ENCODE data around the gene PEAR1. TPM values are rescaled to one million over a fixed set of nuclear protein-coding genes. Genes with fewer than 3 reads are reported as not detected.

The PEAR1 gene
- total RNA-seq, 1 experiment from 2014 or later: 0.18 TPM

DNA sequence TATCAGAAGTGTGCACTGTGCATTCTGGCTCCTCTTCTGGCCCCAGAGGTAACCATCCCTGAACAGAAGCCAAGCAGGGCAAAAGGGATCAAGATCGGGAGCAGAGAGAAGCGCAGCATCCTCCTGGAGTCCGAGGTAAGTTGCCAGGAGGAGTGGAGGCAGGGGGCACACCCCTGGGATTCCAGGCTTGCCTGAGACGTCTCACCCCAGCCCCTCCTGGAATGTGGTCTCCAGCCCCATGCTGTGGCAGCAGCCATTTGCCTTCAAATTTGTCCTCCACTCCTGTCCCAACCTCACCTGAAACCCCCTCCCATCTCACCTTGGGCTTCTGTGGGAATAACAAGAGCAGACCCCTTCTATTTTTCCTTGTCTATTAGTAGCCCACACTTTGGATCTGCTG, 37.0 kb downstream of the PEAR1 start:
- Histone ChIP-seq H3K4me1 (no peaks in the 10 kb centered on the region), H3K36me3 (ENCODE audit: control insufficient read depth, insufficient read depth, low read length) (no peaks in the 10 kb centered on the region), H3K27me3 (replicated peaks; ENCODE audit: control insufficient read depth, insufficient read depth, low read length) (no peaks in the 10 kb centered on the region), H3K4me3 (ENCODE audit: low read depth, low read length) (no peak overlapping the region), H3K9me3 (no peaks in the 10 kb centered on the region)
- Mint-ChIP-seq H3K36me3 (ENCODE audit: insufficient read depth, unreplicated experiment) (peaks cover 34% of the 10 kb centered on the region), H3K27me3 (ENCODE audit: insufficient read depth, unreplicated experiment) (peaks cover 25% of the 10 kb centered on the region), H3K9me3 (ENCODE audit: unreplicated experiment) (no peaks in the 10 kb centered on the region), H3K4me3 (ENCODE audit: unreplicated experiment) (no peak overlapping the region), H3K4me1 (ENCODE audit: low read depth, unreplicated experiment) (peaks cover 6% of the 10 kb centered on the region), H3K27ac (ENCODE audit: unreplicated experiment) (peak overlapping the region; percentile 2)
- TF ChIP-seq, protein P1, sequence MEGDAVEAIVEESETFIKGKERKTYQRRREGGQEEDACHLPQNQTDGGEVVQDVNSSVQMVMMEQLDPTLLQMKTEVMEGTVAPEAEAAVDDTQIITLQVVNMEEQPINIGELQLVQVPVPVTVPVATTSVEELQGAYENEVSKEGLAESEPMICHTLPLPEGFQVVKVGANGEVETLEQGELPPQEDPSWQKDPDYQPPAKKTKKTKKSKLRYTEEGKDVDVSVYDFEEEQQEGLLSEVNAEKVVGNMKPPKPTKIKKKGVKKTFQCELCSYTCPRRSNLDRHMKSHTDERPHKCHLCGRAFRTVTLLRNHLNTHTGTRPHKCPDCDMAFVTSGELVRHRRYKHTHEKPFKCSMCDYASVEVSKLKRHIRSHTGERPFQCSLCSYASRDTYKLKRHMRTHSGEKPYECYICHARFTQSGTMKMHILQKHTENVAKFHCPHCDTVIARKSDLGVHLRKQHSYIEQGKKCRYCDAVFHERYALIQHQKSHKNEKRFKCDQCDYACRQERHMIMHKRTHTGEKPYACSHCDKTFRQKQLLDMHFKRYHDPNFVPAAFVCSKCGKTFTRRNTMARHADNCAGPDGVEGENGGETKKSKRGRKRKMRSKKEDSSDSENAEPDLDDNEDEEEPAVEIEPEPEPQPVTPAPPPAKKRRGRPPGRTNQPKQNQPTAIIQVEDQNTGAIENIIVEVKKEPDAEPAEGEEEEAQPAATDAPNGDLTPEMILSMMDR (IDR thresholded peaks at IDR 0.05; ENCODE audit: insufficient read depth in 1 of 2, low read depth in 1 of 2, low read length in 1 of 2, severe bottlenecking in 1 of 2, unreplicated experiment in 1 of 2): no peak
- CTCF ChIA-PET: interaction anchor here (0.7 kb wide), 1 partner anchor 318 kb away, joined by 4 read pairs; no protein-coding TSS in a partner anchor
- POLR2A ChIA-PET: no interaction called here
- intact Hi-C loops (cut with micrococcal nuclease; ENCODE audit: unreplicated experiment): no loop called here
- no peak for DNase-seq
- no TSS peak for BruUV-seq (replicated peaks)

DNA sequence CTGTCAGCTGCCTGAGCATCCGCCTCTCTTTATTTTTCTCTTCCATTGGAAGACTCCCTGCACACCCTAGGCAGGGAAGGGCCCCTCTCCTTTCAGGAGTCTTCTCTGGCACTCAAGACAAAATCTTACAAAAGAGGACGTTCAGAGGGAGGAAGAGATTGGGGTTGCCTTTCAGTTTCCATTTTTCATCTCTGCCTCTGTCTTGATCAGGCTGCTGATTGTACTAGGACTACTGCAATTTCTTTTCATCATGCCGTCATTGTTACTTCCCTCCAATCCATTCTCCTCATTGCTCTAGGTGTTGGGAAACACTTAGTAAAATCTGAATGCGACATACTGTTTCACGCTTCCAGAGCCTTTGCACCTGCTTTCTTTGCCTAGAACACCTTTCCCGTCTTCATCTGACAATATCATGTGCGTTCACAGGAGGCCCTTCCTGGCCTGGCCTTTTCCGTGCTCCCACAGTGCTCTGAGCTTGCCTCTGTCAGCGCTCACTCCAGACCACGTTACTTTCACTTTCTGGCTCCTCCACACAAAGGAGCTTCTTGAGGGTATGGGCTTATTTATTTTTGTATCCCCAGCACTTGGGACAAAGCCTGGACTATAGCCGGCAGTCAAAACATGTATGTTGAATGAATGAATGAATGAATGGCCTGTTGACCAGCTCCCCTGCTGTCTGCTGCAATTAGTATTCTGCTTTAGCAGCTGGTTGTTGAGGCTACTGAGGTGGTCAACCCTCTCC, 37.9 kb downstream of the PEAR1 start:
- Histone ChIP-seq H3K4me1 (no peaks in the 10 kb centered on the region), H3K9me3 (no peaks in the 10 kb centered on the region), H3K36me3 (ENCODE audit: control insufficient read depth, insufficient read depth, low read length) (peaks cover 1% of the 10 kb centered on the region; the same call in 1 of the 2 replicates), H3K4me3 (ENCODE audit: low read depth, low read length) (no peak overlapping the region), H3K27me3 (replicated peaks; ENCODE audit: control insufficient read depth, insufficient read depth, low read length) (no peaks in the 10 kb centered on the region)
- BruUV-seq (replicated peaks): no TSS peak
- Mint-ChIP-seq H3K27ac (ENCODE audit: unreplicated experiment) (no peak overlapping the region), H3K36me3 (ENCODE audit: insufficient read depth, unreplicated experiment) (peaks cover 34% of the 10 kb centered on the region), H3K4me1 (ENCODE audit: low read depth, unreplicated experiment) (peaks cover 6% of the 10 kb centered on the region), H3K27me3 (ENCODE audit: insufficient read depth, unreplicated experiment) (peaks cover 25% of the 10 kb centered on the region), H3K4me3 (ENCODE audit: unreplicated experiment) (no peak overlapping the region), H3K9me3 (ENCODE audit: unreplicated experiment) (no peaks in the 10 kb centered on the region)
- DNase-seq: no peak
- POLR2A ChIA-PET: no interaction called here
- CTCF ChIA-PET: interaction anchor here (1.1 kb wide), 1 partner anchor 71 kb away, joined by 3 read pairs; the partner anchor contains the start of gene NTRK1
- intact Hi-C loops (cut with micrococcal nuclease; ENCODE audit: unreplicated experiment): no loop called here
- TF ChIP-seq, protein P1 (IDR thresholded peaks at IDR 0.05; ENCODE audit: insufficient read depth in 1 of 2, low read depth in 1 of 2, low read length in 1 of 2, severe bottlenecking in 1 of 2, unreplicated experiment in 1 of 2): no peak

DNA sequence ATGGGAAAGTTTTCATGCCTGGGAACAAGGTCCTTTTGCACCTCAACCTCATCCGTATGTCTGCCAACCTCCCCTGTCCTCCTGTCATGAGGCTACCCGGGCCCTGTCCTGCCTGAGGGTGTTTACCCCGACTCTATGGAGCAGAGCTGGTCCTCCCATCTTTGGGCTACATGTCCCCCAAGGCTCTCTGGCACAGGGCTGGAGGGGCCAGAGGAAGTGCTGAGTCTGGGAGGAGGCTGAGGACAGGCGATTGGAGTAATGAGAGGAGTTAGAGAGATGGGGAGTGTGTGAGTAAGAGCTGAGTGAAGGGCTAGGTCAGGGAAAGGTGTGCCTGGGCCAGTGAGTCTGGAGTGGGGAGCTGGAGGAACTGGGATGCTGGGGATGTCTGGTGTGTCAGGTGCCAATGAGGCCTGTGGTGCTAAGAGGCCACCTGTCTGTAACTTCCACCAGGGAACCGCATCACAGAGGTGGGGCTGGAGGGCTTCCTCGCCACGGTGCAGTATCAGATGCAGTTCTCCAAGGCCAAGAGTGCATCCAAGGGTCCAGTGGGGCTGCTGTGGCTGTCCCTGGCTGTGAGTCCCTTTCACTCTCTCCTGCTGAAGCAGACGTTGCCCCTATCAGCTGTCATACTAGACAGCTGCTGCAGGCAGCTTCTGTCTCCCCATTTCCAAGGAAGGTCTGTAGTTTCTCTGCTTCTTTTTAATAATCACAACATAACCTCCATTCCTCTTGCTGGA, 38.6 kb downstream of the PEAR1 start:
- CTCF ChIA-PET: interaction anchor here (1.1 kb wide), 1 partner anchor 72 kb away, joined by 3 read pairs; the partner anchor contains the start of gene NTRK1
- intact Hi-C loops (cut with micrococcal nuclease; ENCODE audit: unreplicated experiment): no loop called here

More for the DNA sequence above, 38.6 kb downstream of the PEAR1 start:
- Mint-ChIP-seq H3K36me3 (ENCODE audit: insufficient read depth, unreplicated experiment) (peaks cover 34% of the 10 kb centered on the region), H3K4me3 (ENCODE audit: unreplicated experiment) (no peak overlapping the region), H3K27me3 (ENCODE audit: insufficient read depth, unreplicated experiment) (peaks cover 23% of the 10 kb centered on the region), H3K9me3 (ENCODE audit: unreplicated experiment) (no peaks in the 10 kb centered on the region), H3K27ac (ENCODE audit: unreplicated experiment) (no peak overlapping the region), H3K4me1 (ENCODE audit: low read depth, unreplicated experiment) (peaks cover 4% of the 10 kb centered on the region)
- no peaks in the 10 kb centered on the region for H3K9me3 ChIP-seq
- POLR2A ChIA-PET: no interaction called here
- TF ChIP-seq, protein P1 (IDR thresholded peaks at IDR 0.05; ENCODE audit: insufficient read depth in 1 of 2, low read depth in 1 of 2, low read length in 1 of 2, severe bottlenecking in 1 of 2, unreplicated experiment in 1 of 2): no peak
- DNase-seq: no peak
- no peak overlapping the region for H3K4me3 ChIP-seq (ENCODE audit: low read depth, low read length)
- peaks cover 1% of the 10 kb centered on the region; the same call in 1 of the 2 replicates for H3K36me3 ChIP-seq (ENCODE audit: control insufficient read depth, insufficient read depth, low read length)
- BruUV-seq (replicated peaks): no TSS peak
- no peaks in the 10 kb centered on the region for H3K27me3 ChIP-seq (replicated peaks; ENCODE audit: control insufficient read depth, insufficient read depth, low read length)
- H3K4me1 ChIP-seq: no peaks in the 10 kb centered on the region
